HG02798 (cell line): Measurements from ENCODE around the gene ODR4.
"Not testable (repeated sequence)": the region's sequence is repeated elsewhere in the genome, so short reads cannot be mapped to it uniquely, and the experiment has no call there.

Source experiments
- ATAC-seq: cut with Tn5 transposase; IDR thresholded peaks from one replicate; pipeline ENCODE4 v1.9.1; 2021; ENCODE audit warnings: mild to moderate bottlenecking; ENCODE audit not compliant: unreplicated experiment, poor library complexity

ODR4 gene

DNA sequence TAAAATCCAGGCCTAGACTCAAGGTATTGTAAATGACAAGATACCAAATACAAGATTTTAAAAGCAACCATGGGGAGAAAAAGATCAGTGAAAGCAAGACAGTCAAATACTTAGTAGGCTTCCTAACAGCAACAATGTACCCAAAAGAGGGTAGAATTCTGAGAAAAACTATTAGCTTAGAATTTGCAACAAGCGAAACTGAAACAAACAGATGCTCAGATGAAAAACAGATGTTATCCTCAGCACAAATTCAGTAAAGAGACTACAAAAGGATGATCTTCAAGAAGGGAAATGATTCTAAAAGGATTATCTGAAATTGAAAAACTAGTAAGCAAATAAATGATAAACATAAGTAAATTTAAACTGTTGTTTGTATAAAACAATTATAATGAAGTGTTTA lies 45.3 kb downstream of the ODR4 start:
- peak; percentile 97 for ATAC-seq

DNA sequence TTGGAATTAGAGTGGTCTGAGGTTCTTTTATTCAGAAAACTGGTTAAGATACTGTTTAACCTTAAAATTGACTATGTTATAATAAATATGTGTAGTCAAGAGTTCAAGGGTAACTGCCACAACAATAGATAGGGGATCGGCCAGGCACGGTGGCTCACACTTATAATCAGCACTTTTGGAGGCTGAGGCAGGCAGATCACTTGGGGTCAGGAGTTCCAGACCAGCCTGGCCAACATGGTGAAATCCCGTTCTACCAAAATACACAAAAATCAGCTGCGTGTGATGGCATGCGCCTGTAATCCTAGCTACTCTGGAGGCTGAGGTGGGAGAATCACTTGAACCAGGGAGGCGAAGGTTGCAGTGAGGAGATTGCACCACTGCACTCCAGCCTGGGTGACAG lies 45.8 kb downstream of the ODR4 start:
- ATAC-seq, result peak; percentile 4

DNA sequence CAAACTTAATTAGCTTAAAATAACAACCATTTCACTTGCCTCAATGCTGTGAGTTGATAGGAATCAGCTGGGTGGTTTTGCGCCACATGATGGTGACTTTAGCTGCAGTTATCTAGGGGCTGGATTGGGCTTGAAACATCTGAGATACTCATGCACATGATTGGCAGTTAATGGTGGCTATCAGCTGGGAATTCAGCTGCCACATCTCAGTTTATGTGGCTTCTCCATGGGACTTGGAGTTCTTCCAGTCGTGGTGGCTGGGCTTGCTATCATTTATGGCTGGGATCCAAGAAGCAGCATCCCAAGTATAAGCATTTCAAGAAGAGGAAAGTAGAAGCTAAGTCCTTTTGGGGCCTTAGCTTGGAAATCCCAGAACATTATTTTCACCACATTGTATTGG lies 48.9 kb downstream of the ODR4 start:
- ATAC-seq, result no peak

- no peak for ATAC-seq
Observed at GRCh38 chr1:186426118-186426517, 50.5 kb downstream of the ODR4 start.

- no peak for ATAC-seq
Observed at GRCh38 chr1:186429017-186429416, 53.4 kb downstream of the ODR4 start.

GRCh38 chr1:186435336-186435735 lies 59.7 kb downstream of the ODR4 start:
- ATAC-seq, result no peak

GRCh38 chr1:186438567-186438966 lies 62.9 kb downstream of the ODR4 start:
- no peak for ATAC-seq

DNA sequence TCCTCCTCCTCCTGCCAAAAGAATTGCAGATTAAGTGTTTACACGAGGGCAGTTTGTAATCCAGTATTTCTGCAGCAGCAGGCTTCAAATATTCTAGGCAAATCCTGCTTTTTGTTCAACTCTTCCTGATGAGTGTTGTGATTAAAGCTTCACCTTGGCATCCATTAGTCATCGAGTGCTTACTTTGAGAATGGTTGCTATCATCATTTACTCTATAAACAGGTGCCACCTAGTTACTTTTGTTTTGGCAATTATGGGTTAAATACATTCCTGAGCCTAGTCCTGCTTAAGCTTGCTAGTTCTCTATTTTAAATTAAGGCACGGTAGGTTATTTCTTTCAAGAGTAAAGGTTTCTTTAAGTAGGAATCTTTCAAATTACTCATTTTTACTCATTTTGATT lies 64.9 kb downstream of the ODR4 start:
- ATAC-seq, result no peak

GRCh38 chr1:186442651-186443375 lies 67.2 kb downstream of the ODR4 start:
- no peak for ATAC-seq

DNA sequence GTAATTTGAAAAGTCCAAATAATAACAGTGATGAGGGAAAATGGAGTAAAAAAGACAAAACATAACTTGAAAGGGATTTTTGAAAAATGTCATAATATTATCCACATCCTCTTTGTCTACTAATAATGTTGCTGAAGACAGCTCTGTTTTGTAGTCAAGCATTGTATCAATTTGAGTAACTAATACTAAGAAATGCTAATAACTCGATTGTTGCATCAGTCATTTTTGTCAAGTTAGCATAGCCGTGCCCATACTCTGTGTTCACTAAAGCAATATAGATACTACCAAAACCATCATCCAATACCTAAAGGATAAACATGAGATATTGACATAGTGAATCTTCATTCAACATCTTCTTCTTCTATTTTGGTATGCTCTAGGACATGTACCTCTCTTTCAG lies 68.0 kb downstream of the ODR4 start:
- ATAC-seq, result peak; percentile 59

GRCh38 chr1:186446152-186446551 lies 70.5 kb downstream of the ODR4 start:
- ATAC-seq, result no peak

GRCh38 chr1:186454981-186455380 lies 79.3 kb downstream of the ODR4 start:
- ATAC-seq, result no peak

DNA sequence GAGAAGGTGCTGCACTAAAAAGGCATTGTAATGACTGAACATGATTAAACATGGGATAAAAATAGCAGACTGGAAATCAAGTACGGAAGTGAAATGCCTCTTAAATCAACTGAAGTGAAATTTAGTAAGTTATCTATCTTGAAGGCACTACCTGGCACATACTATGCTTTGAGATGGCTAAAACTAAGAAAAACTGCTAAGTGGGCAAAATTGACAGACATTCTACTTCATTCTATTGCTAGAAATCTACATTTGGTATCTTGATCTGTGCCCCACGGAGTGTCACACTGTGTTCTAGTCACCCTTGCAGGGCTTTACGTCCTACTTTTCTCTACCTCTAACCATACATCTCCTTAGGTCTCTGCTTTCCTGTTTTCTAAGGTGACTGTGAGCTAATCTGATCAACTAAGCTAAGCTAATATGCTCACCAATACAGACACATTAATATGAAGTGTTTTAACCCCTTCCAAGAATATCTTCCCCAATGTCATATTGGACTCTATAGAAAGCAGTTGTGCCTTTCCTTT lies 81.2 kb downstream of the ODR4 start:
- ATAC-seq, result no peak

DNA sequence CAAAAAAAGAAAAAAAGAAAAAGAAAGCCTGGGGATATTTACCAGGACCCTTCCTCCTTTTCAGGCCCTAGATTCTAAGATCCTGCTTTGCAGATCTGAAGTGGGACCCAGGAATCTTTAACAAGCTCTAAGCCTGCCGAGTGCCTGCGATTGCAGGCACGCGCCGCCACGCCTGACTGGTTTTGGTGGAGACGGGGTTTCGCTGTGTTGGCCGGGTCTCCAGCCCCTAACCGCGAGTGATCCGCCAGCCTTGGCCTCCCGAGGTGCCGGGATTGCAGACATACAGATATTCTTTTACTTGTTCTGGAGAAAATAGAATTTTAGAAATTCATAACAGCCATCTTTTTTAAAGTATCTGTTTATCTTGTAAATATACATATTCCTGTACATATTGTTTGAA lies 83.5 kb downstream of the ODR4 start:
- ATAC-seq, result not testable (repeated sequence)

GRCh38 chr1:186461014-186461413 lies 85.4 kb downstream of the ODR4 start, which contains the start of gene PDC:
PDC (minus strand) TSS chr1:186461114; CDS start chr1:186449459, 11,655 bp downstream.
- no peak for ATAC-seq

DNA sequence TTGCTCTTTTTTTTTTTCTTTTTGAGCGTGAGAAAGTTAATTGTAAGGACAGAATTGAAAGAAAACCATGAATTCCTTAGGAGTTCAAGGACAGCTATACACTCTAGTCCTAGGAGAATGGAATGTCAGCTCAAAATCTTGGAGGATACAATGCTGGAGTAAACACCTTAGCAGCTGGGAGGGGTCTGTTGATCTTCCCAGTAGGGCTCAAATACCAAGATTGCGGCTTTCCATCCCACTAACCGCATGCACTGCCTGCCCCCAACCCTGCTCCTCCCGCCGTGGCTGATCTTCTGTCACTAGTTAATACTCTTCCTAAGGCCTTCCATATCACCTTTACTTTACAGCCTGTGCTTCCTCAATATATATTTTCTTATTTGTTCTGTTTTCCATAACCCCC lies 87.9 kb downstream of the ODR4 start:
- ATAC-seq, result no peak

GRCh38 chr1:186463926-186464325 lies 88.3 kb downstream of the ODR4 start:
- no peak for ATAC-seq

DNA sequence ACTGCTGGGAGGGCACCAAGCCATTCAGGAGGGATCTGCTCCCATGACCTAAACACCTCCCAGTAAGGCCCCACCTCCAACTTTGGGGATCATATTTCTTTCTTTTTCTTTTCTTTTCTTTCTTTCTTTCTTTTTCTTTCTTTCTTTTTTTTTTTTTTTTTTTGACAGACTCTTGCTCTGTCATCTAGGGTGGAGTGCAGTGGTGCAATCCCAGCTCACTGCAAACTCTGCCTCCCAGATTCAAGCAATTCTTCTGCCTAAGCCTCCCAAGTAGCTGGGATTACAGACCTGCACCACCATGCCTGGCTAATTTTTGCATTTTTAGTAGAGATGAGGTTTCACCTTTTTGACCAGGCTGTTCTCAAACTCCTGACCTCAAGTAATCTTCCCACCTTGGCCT lies 89.9 kb downstream of the ODR4 start:
- not testable (repeated sequence) for ATAC-seq

GRCh38 chr1:186465946-186466345 lies 90.3 kb downstream of the ODR4 start:
- ATAC-seq, result no peak
